ENCODE results near the gene SEMA4F. TPM values are rescaled to one million over a fixed set of nuclear protein-coding genes. Genes with fewer than 3 reads are reported as not detected.
"Not testable (repeated sequence)": the region's sequence is repeated elsewhere in the genome, so short reads cannot be mapped to it uniquely, and the experiment has no call there.

SEMA4F gene
- total and polyA plus RNA-seq, 4 experiments from 2014 or later = 6.8 to 21.6 (median 13.8) TPM

DNA sequence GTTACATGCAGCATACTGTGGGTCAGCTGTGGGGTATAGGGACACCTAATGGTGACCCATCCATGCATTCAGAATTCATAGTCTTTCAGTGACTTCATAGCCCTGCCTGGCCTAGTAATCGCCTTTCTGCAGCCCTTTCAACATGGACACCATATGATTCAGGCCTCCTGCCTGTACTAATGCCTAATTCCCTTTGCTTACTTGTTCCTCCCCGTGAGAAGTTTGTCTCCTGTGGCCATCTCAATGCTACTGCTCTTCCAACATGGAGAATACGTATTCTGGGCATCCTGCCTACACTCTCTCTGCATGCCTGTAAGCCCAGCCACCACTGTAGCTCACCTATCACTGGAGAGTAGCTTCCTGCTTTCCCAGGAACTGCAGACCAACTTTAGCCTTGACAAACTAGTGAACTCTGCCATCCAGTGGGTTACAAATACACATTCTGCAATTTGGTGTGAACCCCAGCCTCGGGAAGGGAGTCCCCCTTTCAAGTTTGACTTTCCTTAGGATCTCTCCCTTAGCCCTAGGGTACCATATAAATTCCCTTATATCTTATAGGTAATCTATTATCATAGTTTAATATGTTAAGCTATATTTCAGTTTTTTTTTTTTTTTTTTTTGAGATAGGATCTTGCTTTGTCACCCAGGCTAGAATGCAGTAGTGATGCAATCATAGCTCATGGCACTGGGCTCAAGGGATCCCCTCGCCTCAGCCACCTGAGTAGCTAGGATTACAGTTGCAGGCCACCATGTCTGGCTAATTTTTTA lies 28.2 kb upstream of the SEMA4F start:
- Mint-ChIP-seq H3K36me3 (no peaks in the 10 kb centered on the region), H3K9me3 (peaks cover 0 to 2% (median 0%) of the 10 kb centered on the region in 8 donors), H3K27ac (peak overlapping the region in 1 of 7 donors; percentile 1), H3K4me3 (no peak overlapping the region), H3K4me1 (peaks cover 0 to 2% (median 0%) of the 10 kb centered on the region in 4 donors), H3K27me3 (peaks cover 0 to 1% of the 10 kb centered on the region in 2 donors)
- POLR2A ChIA-PET (ENCODE audit: partially characterized antibody) = no interaction called here
- Histone ChIP-seq H3K27me3 (ENCODE audit: insufficient read depth, low read length) (no peaks in the 10 kb centered on the region), H3K36me3 (ENCODE audit: insufficient read depth, low read length) (no peaks in the 10 kb centered on the region), H3K4me3 (ENCODE audit: low read length in 2 of 2) (no peak overlapping the region), H3K27ac (ENCODE audit: low read depth, low read length) (no peak overlapping the region), H3K9me3 (ENCODE audit: control insufficient read depth in 1 of 2, low read length in 2 of 2) (no peaks in the 10 kb centered on the region), H3K4me1 (ENCODE audit: insufficient read depth, low read length) (no peaks in the 10 kb centered on the region)
- DNase-seq = no peak
- CTCF ChIA-PET (ENCODE audit: partially characterized antibody) = interaction anchor here (0.6 kb wide), 1 partner anchor 864 kb away, joined by 3 read pairs; no protein-coding TSS in a partner anchor
- intact Hi-C loops (cut with micrococcal nuclease) = no loop called here

- Histone ChIP-seq H3K27ac (ENCODE audit: low read depth, low read length) (no peak overlapping the region), H3K27me3 (ENCODE audit: insufficient read depth, low read length) (no peaks in the 10 kb centered on the region), H3K36me3 (ENCODE audit: insufficient read depth, low read length) (no peaks in the 10 kb centered on the region), H3K4me3 (ENCODE audit: low read length in 2 of 2) (no peak overlapping the region), H3K4me1 (ENCODE audit: insufficient read depth, low read length) (no peaks in the 10 kb centered on the region), H3K9me3 (ENCODE audit: control insufficient read depth in 1 of 2, low read length in 2 of 2) (no peaks in the 10 kb centered on the region)
- ChIA-PET POLR2A (ENCODE audit: partially characterized antibody) (no interaction called here), CTCF (ENCODE audit: partially characterized antibody) (no interaction called here)
- DNase-seq = no peak
- peaks cover 0 to 2% (median 0%) of the 10 kb centered on the region in 8 donors for H3K9me3 Mint-ChIP-seq
- peaks cover 1 to 2% of the 10 kb centered on the region in 2 donors for H3K27me3 Mint-ChIP-seq
- intact Hi-C loops (cut with micrococcal nuclease) = no loop called here
- H3K27ac Mint-ChIP-seq = no peak overlapping the region
- H3K36me3 Mint-ChIP-seq = no peaks in the 10 kb centered on the region
- peaks cover 0 to 2% (median 0%) of the 10 kb centered on the region in 4 donors for H3K4me1 Mint-ChIP-seq
- H3K4me3 Mint-ChIP-seq = no peak overlapping the region
These were observed 25.4 kb upstream of the SEMA4F start for GRCh38 chr2:74628538-74629105.

GRCh38 chr2:74630454-74630853 lies 23.6 kb upstream of the SEMA4F start:
- H3K36me3 ChIP-seq (ENCODE audit: insufficient read depth, low read length); H3K27me3 ChIP-seq (ENCODE audit: insufficient read depth, low read length); H3K4me3 ChIP-seq (ENCODE audit: low read length in 2 of 2); H3K36me3 Mint-ChIP-seq; POLR2A ChIA-PET (ENCODE audit: partially characterized antibody); H3K4me1 Mint-ChIP-seq; intact Hi-C loops (cut with micrococcal nuclease); H3K9me3 ChIP-seq (ENCODE audit: control insufficient read depth in 1 of 2, low read length in 2 of 2); DNase-seq; H3K4me1 ChIP-seq (ENCODE audit: insufficient read depth, low read length); H3K9me3 Mint-ChIP-seq; H3K4me3 Mint-ChIP-seq; H3K27me3 Mint-ChIP-seq; CTCF ChIA-PET (ENCODE audit: partially characterized antibody); H3K27ac ChIP-seq (ENCODE audit: low read depth, low read length); H3K27ac Mint-ChIP-seq: not testable (repeated sequence)

GRCh38 chr2:74632209-74632938 lies 21.7 kb upstream of the SEMA4F start:
- Mint-ChIP-seq H3K4me1 (peaks cover 0 to 2% (median 0%) of the 10 kb centered on the region in 4 donors), H3K9me3 (peaks cover 0 to 2% (median 0%) of the 10 kb centered on the region in 8 donors), H3K27ac (peak overlapping the region in 1 of 7 donors; percentile 22), H3K36me3 (no peaks in the 10 kb centered on the region), H3K27me3 (peaks cover 4% of the 10 kb centered on the region in 2 donors), H3K4me3 (no peak overlapping the region)
- Histone ChIP-seq H3K9me3 (ENCODE audit: control insufficient read depth in 1 of 2, low read length in 2 of 2) (no peaks in the 10 kb centered on the region), H3K27me3 (ENCODE audit: insufficient read depth, low read length) (no peaks in the 10 kb centered on the region), H3K4me3 (ENCODE audit: low read length in 2 of 2) (no peak overlapping the region), H3K27ac (ENCODE audit: low read depth, low read length) (no peak overlapping the region), H3K4me1 (ENCODE audit: insufficient read depth, low read length) (no peaks in the 10 kb centered on the region), H3K36me3 (ENCODE audit: insufficient read depth, low read length) (no peaks in the 10 kb centered on the region)
- DNase-seq = no peak
- ChIA-PET POLR2A (ENCODE audit: partially characterized antibody) (no interaction called here), CTCF (ENCODE audit: partially characterized antibody) (no interaction called here)
- intact Hi-C loops (cut with micrococcal nuclease) = no loop called here

DNA sequence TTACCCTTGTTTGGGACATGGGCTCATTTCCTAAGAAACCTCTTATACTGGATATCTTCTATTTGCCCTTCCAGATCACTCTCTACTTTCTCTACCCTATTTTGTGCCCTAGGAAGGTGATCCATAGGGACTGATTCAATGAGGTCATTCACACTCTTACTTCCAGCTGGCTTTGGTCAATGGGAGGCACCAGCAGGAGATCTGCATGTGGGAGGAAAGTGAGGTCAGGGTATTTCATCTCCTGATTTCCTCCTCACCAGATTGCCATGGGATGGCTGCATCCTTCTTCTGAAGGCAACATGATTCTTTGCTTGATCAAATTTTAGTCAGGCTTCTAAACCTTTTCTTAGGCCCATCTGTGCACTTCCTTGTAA lies 21.1 kb upstream of the SEMA4F start:
- Mint-ChIP-seq H3K36me3 (no peaks in the 10 kb centered on the region), H3K4me3 (no peak overlapping the region), H3K9me3 (peaks cover 0 to 2% (median 0%) of the 10 kb centered on the region in 8 donors), H3K27me3 (peaks cover 4% of the 10 kb centered on the region in 2 donors), H3K27ac (no peak overlapping the region), H3K4me1 (peaks cover 0 to 2% (median 0%) of the 10 kb centered on the region in 4 donors)
- no peaks in the 10 kb centered on the region for H3K27me3 ChIP-seq (ENCODE audit: insufficient read depth, low read length)
- H3K4me1 ChIP-seq (ENCODE audit: insufficient read depth, low read length) = no peaks in the 10 kb centered on the region
- H3K9me3 ChIP-seq (ENCODE audit: control insufficient read depth in 1 of 2, low read length in 2 of 2) = no peaks in the 10 kb centered on the region
- no peak for DNase-seq
- H3K36me3 ChIP-seq (ENCODE audit: insufficient read depth, low read length) = no peaks in the 10 kb centered on the region
- CTCF ChIA-PET (ENCODE audit: partially characterized antibody) = no interaction called here
- intact Hi-C loops (cut with micrococcal nuclease) = no loop called here
- no peak overlapping the region for H3K4me3 ChIP-seq (ENCODE audit: low read length in 2 of 2)
- no peak overlapping the region for H3K27ac ChIP-seq (ENCODE audit: low read depth, low read length)
- POLR2A ChIA-PET (ENCODE audit: partially characterized antibody) = no interaction called here

GRCh38 chr2:74639550-74639949 lies 14.5 kb upstream of the SEMA4F start:
- H3K9me3 ChIP-seq (ENCODE audit: control insufficient read depth in 1 of 2, low read length in 2 of 2) = no peaks in the 10 kb centered on the region
- no peak overlapping the region for H3K27ac ChIP-seq (ENCODE audit: low read depth, low read length)
- no peaks in the 10 kb centered on the region for H3K36me3 Mint-ChIP-seq
- H3K27me3 Mint-ChIP-seq = peaks cover 10 to 21% of the 10 kb centered on the region in 2 donors
- DNase-seq = no peak
- H3K27ac Mint-ChIP-seq = no peak overlapping the region
- H3K36me3 ChIP-seq (ENCODE audit: insufficient read depth, low read length) = no peaks in the 10 kb centered on the region
- ChIA-PET CTCF (ENCODE audit: partially characterized antibody) (no interaction called here), POLR2A (ENCODE audit: partially characterized antibody) (no interaction called here)
- no peaks in the 10 kb centered on the region for H3K4me1 ChIP-seq (ENCODE audit: insufficient read depth, low read length)
- H3K4me3 ChIP-seq (ENCODE audit: low read length in 2 of 2) = no peak overlapping the region
- H3K4me1 Mint-ChIP-seq = no peaks in the 10 kb centered on the region
- no peak overlapping the region for H3K4me3 Mint-ChIP-seq
- no peaks in the 10 kb centered on the region for H3K27me3 ChIP-seq (ENCODE audit: insufficient read depth, low read length)
- intact Hi-C loops (cut with micrococcal nuclease) = no loop called here
- H3K9me3 Mint-ChIP-seq = peaks cover 0 to 1% (median 0%) of the 10 kb centered on the region in 8 donors

GRCh38 chr2:74645344-74645743 lies 8.7 kb upstream of the SEMA4F start:
- Histone ChIP-seq H3K27me3 (ENCODE audit: insufficient read depth, low read length) (peaks cover 7% of the 10 kb centered on the region), H3K9me3 (ENCODE audit: control insufficient read depth in 1 of 2, low read length in 2 of 2) (no peaks in the 10 kb centered on the region), H3K36me3 (ENCODE audit: insufficient read depth, low read length) (no peaks in the 10 kb centered on the region), H3K27ac (ENCODE audit: low read depth, low read length) (no peak overlapping the region), H3K4me3 (ENCODE audit: low read length in 2 of 2) (no peak overlapping the region), H3K4me1 (ENCODE audit: insufficient read depth, low read length) (no peaks in the 10 kb centered on the region)
- POLR2A ChIA-PET (ENCODE audit: partially characterized antibody) = no interaction called here
- Mint-ChIP-seq H3K27me3 (peaks cover 14 to 24% of the 10 kb centered on the region in 2 donors), H3K9me3 (peaks cover 0 to 2% (median 0%) of the 10 kb centered on the region in 8 donors), H3K36me3 (no peaks in the 10 kb centered on the region), H3K4me3 (no peak overlapping the region), H3K27ac (no peak overlapping the region), H3K4me1 (peaks cover 0 to 4% (median 1%) of the 10 kb centered on the region in 4 donors)
- intact Hi-C loops (cut with micrococcal nuclease) = no loop called here
- no peak for DNase-seq
- CTCF ChIA-PET (ENCODE audit: partially characterized antibody) = no interaction called here

All from CD4-positive, alpha-beta memory T cell (primary cell).